Psoas muscle (tissue), 8 donors: ENCODE results near the gene ZNF441. TPM values are rescaled to one million over a fixed set of nuclear protein-coding genes. Genes with fewer than 3 reads are reported as not detected.

Source experiments
- ATAC-seq, 4 donors: fragments of 200-7000 bp; cut with Tn5 transposase; one replicate each; pipeline ENCODE4 v1.9.1; 2020; ENCODE audit warnings: moderate library complexity in 3 of 4, mild to moderate bottlenecking in 2 of 4
- DNase-seq, 2 donors: peaks; one replicate each; pipeline ENCODE4 v3.0.0-alpha.2; 2020
- H3K27ac ChIP-seq: fragments of 200-600 bp; one replicate; pipeline ENCODE4 v1.8.0; 2022
- H3K27me3 ChIP-seq, 3 donors: fragments of 200-600 bp in 1 of 3; one replicate each; pipeline versions ENCODE4 v1.6.1 to v1.8.0; 2013 to 2022; ENCODE audit warnings: low read length in 2 of 3, mild to moderate bottlenecking in 2 of 3, moderate library complexity in 1 of 3; ENCODE audit not compliant: insufficient read depth in 3 of 3
- H3K36me3 ChIP-seq, 2 donors: fragments of 200-600 bp in 1 of 2; one replicate each; pipeline versions ENCODE4 v1.6.1 to v1.8.0; 2013 to 2022; ENCODE audit warnings: low read depth in 1 of 2, mild to moderate bottlenecking in 1 of 2, moderate library complexity in 1 of 2; ENCODE audit not compliant: insufficient read depth in 1 of 2
- H3K4me1 ChIP-seq: fragments of 200-600 bp; one replicate; pipeline ENCODE4 v1.8.0; 2022
- H3K4me3 ChIP-seq: fragments of 200-600 bp; one replicate; pipeline ENCODE4 v1.8.0; 2022; ENCODE audit warnings: mild to moderate bottlenecking
- H3K9me3 ChIP-seq: fragments of 200-600 bp; one replicate; pipeline ENCODE4 v1.8.0; 2022
- WGBS, 3 donors: extraction: QIAGEN DNeasy Blood & Tissue Kit; methylation state at CpG; one replicate each; pipeline versions ENCODE4 v1.1.6 to v1.1.7; 2013; 5-methylcytosine and 5-hydroxymethylcytosine counted together
- intact Hi-C, 2 donors: fragments of 100-400 bp; cut with DNase I; formaldehyde crosslinking; loops; one replicate each; pipeline versions ENCODE4 v1.11.0 to v1.14.2; 2022
- long read RNA-seq, 2 donors: library from polyadenylated mRNA; unstranded; transcript quantifications; one replicate each; pipeline ENCODE4 v2.0.0, GENCODE V29; 2021
- polyA plus RNA-seq, 3 donors: library from polyadenylated mRNA; stranded (reverse); fragments of 200-250 nt; gene quantifications; one replicate each; pipeline ENCODE4 v1.2.3, GENCODE V29; 2013
- total RNA-seq, 4 donors: library from RNA; stranded (reverse); fragmentation: NEBNext Ultra II Directional in 2 of 4; extraction: Animal tissue kit (Norgen Biotek cat#: 25700) in 2 of 4; gene quantifications; one replicate each; pipeline versions ENCODE4 v1.2.1 to v1.2.4, GENCODE V29; 2021 to 2023
- TF ChIP-seq, protein P1 (sequence below): fragments of 200-600 bp; IDR thresholded peaks from one replicate; pipeline ENCODE4 v1.8.0; 2022; ENCODE audit warnings: antibody characterized with exemption
- donor health status: healthy with polysubstance abuse.
- donor health status: DM: no; HTN: no; CAD: no; lungs with moderate emphysema.
- donor health status: Bipolar disorder and iron deficiency.
- donor health status: healthy.
- donor health status: DM: yes; HTN: yes; CAD: no.
- donor health status: DM: no; HTN: no; CAD: no.
- donor health status: DM: no; HTN: no; CAD: no.
- donor health status: DM: yes; HTN: yes; CAD: no.

Gene ZNF441
- 1 to 10 TPM; 1.8 to 4.7 (median 2.3) TPM for total RNA-seq
- 1 to 10 TPM; 1.3 to 2.8 (median 1.5) TPM for polyA plus RNA-seq
- long read RNA-seq, donor 1, result 0 reads
- long read RNA-seq, donor 2, full-length matches to known transcripts, result 1 of 2 reads
- long read RNA-seq, donor 2, partial matches to known transcripts, result 0 of 2 reads
- long read RNA-seq, donor 2, other reads (novel, unspliced or antisense), result 1 of 2 reads

DNA sequence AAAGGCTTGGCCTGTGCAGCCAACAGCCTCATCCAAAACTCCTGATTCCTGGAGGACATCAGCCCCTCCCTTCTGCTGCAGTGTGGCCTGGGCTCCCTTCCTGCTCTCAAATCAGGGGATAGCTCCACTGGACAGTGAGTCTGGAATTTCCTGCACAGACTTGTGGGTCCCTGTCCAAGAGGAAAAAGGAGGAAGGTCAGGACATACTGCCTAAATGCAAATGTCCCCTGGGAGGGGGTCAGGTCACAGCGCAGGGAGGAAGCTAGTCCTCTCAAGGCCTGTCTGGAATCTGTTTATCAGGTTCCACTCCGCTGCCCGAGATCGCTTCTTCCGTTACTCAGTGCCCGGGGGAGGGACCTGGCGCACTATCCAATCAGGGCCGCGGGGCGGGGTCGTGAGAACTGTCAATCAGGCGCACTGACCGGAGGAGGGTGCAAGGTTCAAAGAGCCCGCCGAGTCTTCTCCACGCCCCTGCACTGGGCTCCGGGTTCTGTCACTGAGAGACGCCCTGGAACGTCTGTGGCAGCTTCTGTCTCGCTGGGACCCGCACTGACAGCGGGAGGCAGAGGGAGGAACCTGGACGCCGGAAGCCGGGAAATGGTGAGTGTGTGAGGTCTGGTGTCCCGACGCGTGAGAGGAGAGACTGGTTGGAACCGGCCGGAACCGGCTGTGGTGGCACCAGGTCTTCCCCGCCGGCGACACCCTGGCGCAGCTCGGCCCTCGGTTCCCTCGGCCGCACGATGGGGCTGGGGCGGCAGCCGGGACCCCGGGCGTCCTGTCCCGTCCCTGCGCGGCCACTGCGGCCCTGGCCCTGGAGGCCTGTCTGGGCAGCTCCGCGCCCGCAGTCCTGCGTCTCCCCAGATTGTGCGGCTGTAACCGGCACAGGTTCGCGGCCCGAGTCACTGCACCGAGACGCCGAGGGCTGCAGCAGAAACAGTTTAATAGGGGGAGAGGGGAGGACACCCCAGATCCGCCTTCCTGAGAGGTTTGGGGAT, at the start of gene ZNF441:
TSS of gene ZNF441 (plus strand) at position 404 of the 995 bp plus-strand sequence. CDS start at position 598, 194 bp downstream.
- DNase-seq (peak; percentile 97 to 98), ATAC-seq (peak; percentile 99 to 100 (median 99))
- WGBS, 3 donors, result 0 to 1% (median 0%) methylated on average over 55 to 61 of the region's 61 CpGs
- H3K4me3 ChIP-seq, result peak within 1 kb of the TSS; percentile 86
- TF ChIP-seq, protein P1, sequence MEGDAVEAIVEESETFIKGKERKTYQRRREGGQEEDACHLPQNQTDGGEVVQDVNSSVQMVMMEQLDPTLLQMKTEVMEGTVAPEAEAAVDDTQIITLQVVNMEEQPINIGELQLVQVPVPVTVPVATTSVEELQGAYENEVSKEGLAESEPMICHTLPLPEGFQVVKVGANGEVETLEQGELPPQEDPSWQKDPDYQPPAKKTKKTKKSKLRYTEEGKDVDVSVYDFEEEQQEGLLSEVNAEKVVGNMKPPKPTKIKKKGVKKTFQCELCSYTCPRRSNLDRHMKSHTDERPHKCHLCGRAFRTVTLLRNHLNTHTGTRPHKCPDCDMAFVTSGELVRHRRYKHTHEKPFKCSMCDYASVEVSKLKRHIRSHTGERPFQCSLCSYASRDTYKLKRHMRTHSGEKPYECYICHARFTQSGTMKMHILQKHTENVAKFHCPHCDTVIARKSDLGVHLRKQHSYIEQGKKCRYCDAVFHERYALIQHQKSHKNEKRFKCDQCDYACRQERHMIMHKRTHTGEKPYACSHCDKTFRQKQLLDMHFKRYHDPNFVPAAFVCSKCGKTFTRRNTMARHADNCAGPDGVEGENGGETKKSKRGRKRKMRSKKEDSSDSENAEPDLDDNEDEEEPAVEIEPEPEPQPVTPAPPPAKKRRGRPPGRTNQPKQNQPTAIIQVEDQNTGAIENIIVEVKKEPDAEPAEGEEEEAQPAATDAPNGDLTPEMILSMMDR, result no peak
- H3K27ac ChIP-seq, result peak within 1 kb of the TSS; percentile 95
- peaks cover 5% of the 10 kb centered on the region for H3K4me1 ChIP-seq
- peaks cover 7% of the 10 kb centered on the region for H3K9me3 ChIP-seq
- H3K36me3 ChIP-seq, result no peaks in the 10 kb centered on the region
- intact Hi-C loops, result loop anchor here in 1 of 2 donors (2.0 kb wide), 1 partner anchor 28 kb away; the partner anchor contains the start of gene ZNF823
- no peaks in the 10 kb centered on the region for H3K27me3 ChIP-seq

DNA sequence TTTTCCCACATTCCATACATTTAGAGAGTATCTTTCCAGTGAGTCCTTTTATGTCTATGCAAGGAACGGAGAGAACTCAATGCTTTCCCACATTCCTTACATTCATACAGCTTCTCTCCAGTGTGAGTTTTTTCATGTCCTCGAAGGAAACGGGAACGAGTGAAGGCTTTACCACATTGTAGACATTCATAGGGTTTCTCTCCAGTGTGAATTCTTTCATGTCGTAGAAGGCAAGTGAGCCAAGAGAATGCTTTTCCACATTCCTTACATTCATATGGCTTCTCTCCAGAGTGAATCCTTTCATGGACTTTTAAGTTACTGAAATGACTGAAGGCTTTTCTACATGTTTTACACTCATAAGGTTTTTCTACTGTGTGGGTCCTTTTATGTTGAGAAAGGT, 45.1 kb upstream of the ZNF441 start:
- Histone ChIP-seq H3K4me1 (no peaks in the 10 kb centered on the region), H3K36me3 (peaks cover 26 to 55% of the 10 kb centered on the region in 2 donors)
- ATAC-seq, result no peak

DNA sequence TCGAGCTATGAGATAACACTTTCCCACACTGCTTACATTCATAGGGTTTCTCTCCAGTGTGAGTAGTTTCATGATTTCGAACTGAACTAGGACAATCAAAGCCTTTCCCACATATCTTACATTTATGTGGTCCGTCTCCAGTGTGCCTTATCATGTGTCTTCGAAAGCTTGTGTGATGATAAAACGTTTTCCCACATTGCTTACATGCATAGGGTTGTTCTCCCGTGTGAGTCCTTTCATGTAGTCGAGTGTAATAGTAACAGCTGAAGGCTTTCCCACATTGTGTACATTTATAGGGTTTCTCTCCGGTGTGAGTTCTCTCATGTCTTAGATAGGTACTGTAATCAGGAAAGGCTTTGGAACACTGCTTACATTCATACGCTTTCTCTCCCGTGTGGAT, 44.4 kb upstream of the ZNF441 start:
- no peak overlapping the region for H3K4me3 ChIP-seq
- intact Hi-C loops, result no loop called here
- TF ChIP-seq, protein P1, result no peak
- WGBS, 3 donors, result 92 to 93% (median 92%) methylated on average over 10 of the region's 10 CpGs
- peaks cover 26 to 55% of the 10 kb centered on the region in 2 donors for H3K36me3 ChIP-seq
- ATAC-seq, result no peak
- H3K27me3 ChIP-seq, result no peaks in the 10 kb centered on the region
- no peaks in the 10 kb centered on the region for H3K4me1 ChIP-seq
- no peak overlapping the region for H3K27ac ChIP-seq
- no peak for DNase-seq
- H3K9me3 ChIP-seq, result peaks cover 22% of the 10 kb centered on the region

More for the DNA sequence above, 45.1 kb upstream of the ZNF441 start:
- DNase-seq, result no peak
- TF ChIP-seq, protein P1, result no peak
- Histone ChIP-seq H3K9me3 (peaks cover 22% of the 10 kb centered on the region), H3K4me3 (no peak overlapping the region), H3K27ac (no peak overlapping the region), H3K27me3 (no peaks in the 10 kb centered on the region)
- WGBS, 3 donors, result 49 to 60% (median 52%) methylated on average over 5 of the region's 5 CpGs
- intact Hi-C loops, result no loop called here

DNA sequence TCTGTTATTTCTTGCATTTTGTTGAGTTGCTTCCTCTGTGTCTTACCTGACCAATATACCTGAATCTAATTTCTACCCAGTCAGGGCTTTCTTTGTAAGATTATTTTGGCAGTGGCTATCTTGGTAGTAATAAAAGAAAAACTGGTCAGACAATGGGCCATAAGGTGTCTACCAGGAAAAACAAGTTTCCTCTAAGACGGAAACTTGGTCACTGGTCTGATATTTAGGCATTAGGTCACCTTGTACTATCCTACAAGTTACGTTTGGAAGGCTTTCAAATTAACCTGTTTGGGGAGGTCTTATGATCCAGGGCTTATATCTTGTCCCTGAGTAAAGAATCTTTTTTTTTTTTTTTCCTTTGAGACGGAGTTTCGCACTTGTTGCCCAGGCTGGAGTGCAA, 37.2 kb upstream of the ZNF441 start:
- H3K4me1 ChIP-seq, result no peaks in the 10 kb centered on the region
- intact Hi-C loops, result no loop called here
- no peak overlapping the region for H3K4me3 ChIP-seq
- H3K27me3 ChIP-seq, result no peaks in the 10 kb centered on the region
- no peak overlapping the region for H3K27ac ChIP-seq
- ATAC-seq (no peak), DNase-seq (no peak)
- H3K36me3 ChIP-seq, result peaks cover 4 to 21% of the 10 kb centered on the region in 2 donors
- TF ChIP-seq, protein P1, result no peak
- WGBS, 3 donors, result 86 to 95% (median 88%) methylated on average over 4 of the region's 4 CpGs
- no peaks in the 10 kb centered on the region for H3K9me3 ChIP-seq
